COR-L47 (cell line): ENCODE measurements around the gene CFDP1.

Experiments used
- DNase-seq: peaks from one replicate; lab custom pipeline; 2025; lab: John Stamatoyannopoulos, UW

Gene CFDP1

DNA sequence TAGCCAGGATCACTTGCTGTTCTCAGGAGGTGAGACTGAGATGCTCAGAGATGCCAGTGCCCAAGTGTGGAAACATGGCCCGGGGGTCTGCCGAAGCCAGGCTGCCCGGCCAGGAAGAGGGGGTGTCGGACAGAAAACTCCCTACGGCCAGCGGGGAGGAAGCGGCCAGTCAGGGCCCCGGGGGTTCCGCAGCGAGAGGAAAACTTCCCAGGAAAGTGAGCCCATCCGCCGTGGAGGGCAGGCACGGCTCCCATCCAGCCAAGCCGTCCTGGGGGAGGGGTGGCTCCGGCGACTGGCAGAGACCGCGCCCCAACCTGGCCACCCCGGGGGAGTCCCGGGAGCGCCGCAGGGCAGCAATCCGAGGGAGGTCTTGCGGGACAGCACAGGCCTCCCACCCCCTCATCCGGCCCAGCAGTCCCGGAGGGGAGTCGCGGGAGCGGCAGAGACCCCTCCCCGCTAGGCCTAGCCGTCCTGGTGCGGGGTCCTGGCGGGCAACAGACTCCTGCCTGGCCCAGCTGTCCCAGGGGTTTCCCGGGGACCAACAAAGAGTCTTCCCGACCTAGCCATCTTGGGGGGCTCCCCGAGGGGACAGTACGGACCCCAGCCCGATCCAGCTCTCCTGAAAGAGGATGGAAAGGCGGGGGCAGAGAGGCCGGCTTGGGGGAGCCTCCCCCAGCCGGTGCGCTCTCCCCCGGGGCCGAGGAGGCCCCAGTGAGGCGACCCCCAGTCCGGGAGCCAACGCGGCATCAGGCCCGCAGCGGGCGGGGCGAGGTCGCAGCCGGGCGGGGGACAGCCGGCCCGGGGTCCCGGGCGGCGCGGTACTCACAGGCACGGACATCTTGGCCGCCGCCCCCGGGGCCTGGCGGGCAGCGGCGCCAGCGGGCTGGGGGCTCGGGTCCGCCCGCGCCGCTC is 168.0 kb downstream of the CFDP1 start:
- no peak for DNase-seq

DNA sequence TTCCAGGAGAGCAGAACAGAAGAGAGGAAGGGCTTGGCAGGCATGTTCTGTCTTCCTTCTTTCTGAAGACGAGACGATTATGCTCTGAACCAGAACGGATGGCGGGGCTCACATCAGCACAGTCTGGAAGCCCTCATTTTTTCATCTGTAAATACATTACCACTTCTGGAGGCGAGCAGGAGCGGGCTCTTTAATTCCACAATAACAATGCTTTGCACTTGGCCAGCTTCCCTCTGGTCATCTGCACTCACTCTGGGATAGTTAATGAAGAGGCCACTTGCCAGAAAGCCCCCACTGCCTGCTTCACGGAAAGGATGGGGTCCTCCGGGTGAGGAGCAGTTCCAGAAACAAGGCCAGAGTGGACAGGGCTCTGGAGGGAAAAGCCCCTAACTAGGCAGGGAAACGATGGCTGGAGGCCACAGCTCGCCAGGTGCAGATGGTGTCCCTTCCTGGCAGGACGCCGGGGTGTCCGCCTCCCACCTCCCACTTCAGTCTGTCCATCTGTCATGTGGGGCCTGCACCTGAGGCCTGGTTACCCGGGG is 168.8 kb downstream of the CFDP1 start:
- no peak for DNase-seq

DNA sequence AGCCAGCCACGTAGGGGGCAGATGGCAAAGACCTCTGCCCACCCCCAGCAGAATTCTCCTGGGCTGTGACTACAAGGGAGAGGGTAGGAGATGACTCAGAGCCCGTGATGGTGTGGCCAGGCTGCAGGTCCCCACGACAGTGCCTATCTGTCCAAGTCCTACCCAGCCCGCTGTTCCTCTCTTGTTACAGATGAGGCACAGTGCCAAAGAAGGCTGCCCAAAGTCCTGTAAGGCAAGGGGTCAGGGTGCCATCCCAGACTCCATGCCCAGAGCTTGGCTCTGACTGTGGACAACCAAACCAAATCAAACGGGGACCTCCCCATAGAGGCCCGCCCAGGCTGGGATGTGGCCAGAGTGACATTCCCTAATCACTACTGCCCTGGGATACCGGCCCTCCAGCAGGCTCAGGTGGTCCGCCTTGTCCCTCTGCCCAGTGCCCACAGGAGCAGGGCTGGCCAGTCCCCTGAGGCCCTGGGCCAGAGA is 169.3 kb downstream of the CFDP1 start:
- DNase-seq: no peak

DNA sequence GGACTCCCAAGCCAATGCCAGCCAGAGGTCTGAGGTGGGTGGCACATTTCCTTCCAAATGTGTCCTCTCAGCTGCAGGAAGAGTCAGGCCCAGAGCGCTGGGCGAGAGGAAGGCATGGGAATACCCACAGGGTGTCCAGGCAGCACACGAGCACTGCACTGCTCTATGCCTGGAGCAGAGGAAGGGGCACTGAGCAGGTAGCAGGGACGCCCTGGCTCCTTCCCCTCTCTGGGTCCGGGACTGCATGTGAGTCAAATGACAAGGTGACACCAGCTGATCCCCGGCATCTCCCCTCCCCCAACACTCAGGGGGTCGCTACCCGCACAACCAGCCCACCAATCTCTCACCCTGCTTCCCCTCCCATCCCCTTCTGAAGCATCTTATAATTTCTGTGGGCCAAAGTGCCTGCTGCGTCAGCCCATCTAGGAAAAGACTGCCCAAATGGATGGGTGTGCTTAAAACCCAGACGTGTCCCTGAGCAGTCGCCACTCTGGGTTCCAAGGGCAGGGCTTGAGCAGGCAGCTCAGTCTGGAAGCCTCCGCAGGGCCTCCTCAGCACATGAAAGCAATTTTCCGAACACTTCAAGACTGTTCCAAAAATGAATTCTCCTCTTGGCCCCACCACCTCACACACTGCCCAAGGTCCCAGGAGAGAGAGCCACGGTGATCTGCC is 169.9 kb downstream of the CFDP1 start:
- no peak for DNase-seq

DNA sequence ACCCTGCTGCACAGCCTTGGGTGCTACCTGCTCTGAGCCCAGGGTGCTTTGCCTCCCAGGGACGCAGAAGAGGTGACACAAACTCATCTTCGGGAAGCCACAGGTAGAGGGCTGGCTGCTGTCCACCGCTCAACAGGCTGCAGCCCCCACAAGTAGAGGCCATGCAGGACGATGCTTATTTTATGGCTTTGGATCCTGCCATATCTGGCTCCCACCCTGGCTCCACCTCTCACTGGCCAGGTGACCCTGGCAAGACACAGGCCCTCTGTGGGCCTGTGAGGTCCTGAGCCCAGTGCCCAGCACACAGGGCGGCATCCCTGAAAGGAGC is 170.5 kb downstream of the CFDP1 start:
- DNase-seq: no peak

DNA sequence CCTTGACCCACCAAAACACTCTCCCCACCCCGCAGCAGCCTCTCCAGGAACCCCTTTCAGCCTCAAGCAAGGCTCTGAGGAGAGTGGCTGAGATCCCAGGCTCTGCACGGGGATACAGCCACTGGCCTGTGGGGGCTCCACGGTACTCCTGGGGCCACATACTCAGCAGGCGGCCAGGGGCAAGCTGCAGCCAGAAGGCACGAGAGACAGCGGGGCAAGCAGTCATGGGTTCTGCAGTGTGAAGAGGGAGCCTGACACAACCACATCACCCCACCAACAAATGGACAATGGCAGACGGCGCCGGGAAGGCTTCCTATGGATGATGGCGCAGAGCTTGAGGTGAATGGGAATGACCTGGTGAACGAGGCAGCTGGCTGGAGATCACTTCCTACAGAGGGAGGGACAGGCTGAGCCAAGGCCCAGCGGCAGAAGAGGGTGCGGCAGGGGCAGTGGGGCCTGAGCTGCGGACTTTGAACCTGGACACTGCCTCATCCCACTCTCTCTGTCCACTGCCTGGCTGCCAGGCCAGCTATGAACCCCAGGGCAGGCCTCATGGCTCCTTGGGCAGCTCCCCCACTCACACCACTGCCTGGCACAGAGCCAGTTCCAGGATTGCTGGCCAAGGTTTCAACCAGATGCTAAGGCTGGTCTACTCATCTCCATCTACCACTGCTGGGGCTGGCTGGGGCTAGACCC is 171.1 kb downstream of the CFDP1 start:
- DNase-seq: no peak

DNA sequence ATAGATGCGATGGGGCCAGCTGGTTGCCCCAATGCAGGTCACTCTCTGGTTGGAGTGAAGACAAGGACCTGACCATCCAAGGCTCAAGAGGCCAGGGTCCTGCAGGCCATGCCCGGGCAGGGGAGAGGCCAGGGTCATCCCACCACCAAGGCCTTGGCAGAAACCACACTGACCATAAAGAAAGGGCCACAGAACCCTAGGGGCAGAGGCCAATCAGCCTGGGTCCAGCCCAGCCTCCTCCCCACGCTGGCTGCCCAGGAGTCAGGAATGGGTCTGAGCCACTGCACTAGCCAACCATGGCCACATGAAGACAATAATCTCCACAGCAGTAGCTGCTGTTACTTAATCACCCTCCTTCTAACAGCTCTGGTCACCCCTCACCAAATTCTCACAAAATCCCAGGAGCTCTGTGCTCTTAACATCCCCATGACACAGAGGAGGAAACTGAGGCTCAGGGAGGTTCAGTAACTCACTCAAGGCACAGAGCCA is 171.7 kb downstream of the CFDP1 start:
- DNase-seq: no peak

DNA sequence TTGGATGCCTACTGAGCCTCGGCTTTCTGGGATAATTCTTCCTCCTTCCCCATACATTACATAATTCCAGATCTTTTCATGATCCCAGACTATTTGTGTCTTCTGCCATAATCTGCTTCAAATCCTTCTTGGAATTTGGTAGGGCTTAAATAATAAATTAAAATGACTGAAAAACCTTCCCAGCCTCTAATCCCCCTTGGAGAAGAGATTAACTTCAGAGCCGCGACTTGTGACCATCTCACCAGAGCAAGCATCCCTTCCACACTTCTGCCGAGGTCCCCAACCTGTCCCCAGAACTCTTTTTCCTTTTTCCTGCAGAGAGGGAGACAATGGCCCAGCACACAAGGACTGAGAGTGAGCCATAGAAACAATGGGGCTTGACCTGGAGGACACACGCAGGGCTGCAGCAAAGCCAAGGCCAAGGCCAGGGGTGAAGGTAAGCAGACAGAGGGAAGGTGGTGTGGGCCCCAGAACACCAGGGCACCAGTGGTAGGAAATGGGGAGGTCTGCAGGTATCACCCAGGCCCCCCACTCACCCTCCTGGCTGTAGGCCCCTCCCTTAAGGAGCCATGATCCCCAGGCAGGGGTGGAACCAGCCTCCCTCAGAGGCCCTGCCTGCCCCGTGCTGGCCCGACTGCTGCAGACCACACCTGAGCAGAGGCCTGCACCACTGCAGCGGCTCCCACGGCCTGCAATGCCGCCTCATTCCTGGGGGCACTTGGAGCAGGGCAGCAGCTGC is 172.3 kb downstream of the CFDP1 start:
- no peak for DNase-seq

DNA sequence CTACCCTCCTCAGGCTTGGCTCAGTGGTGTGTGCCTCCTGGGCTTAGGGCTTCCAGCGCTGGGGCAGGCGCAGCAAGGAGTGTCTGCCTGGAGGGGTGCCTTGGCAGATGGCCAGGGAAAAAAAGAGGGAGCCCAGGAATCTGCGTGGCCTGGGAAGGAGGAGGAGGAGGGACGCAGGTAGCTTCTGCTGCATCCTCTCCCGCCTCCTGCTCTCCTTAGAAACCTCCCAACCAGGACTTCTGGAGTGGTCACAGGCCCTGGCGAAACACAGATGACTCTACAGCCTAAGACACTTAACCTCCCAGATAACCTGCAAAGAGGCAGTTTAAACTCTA is 174.5 kb downstream of the CFDP1 start:
- DNase-seq: no peak

DNA sequence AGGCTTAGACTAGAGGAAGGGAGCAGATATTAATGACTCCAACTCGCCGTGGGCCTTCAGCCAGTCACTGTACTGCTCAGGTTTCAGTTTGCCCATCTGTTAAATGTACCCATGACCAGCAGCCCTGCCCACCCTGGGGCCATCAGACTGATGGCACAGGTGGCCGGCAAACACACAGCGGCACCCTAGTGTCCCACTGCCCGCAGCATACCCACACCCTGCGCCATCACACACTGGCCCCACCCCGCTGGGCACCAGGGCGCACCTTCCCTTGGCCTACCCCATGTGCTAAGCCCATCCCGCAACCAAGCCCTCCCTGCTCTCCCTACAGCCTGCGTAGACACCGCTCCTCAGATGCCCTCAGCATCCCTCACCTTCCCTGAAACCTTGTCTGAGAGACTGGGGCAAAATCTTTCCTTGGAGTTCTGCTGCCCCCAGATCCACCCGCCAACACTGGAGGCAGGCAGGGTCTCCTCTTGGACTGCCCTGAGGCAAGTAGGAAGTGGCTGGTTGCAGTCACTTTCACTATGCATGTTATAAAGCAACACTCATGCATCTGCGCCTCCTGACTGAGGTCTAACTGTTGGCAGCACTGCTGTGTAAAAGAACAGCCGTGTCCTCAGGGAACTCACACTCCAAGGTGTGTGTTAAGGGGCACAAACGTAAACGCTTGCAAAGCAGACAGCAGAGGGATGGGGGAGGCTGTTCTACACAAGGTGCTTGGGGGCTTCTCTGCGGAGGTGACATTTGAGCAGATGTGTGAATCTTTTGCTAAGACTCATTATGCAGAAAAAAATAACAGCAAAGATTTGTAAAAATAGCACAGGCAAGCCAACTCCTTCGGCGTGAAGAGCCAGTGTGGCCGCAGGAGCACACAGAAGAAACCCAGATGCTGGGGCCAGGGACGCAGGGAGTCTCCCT is 175.2 kb downstream of the CFDP1 start:
- no peak for DNase-seq

DNA sequence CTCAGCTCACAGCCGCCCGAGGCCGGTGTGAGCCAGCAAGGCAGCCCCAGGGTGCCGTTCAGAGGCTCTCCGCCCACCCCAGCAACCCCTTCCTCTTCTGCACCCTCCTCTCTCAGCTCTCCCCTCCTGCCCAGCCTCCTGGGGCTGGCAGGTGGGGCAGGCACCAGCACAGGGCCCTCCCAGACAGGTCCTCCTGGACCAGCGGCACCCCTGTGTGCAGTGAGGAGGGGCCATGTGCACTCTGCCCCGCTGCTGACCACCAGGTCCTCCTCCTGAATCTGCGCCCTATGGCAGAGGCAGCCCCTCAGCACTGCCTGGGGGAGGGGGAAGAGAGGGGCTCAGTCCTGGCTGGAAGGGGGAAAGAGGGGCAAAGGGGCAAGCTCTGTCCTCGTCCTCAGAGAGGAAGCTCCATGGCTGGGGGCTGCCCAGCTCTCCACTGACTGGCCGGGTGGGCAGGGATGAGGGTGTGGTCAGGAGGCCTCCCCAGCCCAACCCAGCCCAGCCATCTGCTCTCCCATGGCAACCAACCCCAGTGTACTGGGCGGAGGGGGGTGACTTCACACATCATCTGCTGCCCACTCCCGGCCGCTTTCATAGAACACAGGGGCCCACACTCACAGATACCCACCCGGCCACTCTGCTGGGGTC is 176.5 kb downstream of the CFDP1 start:
- DNase-seq: peak; percentile 82

DNA sequence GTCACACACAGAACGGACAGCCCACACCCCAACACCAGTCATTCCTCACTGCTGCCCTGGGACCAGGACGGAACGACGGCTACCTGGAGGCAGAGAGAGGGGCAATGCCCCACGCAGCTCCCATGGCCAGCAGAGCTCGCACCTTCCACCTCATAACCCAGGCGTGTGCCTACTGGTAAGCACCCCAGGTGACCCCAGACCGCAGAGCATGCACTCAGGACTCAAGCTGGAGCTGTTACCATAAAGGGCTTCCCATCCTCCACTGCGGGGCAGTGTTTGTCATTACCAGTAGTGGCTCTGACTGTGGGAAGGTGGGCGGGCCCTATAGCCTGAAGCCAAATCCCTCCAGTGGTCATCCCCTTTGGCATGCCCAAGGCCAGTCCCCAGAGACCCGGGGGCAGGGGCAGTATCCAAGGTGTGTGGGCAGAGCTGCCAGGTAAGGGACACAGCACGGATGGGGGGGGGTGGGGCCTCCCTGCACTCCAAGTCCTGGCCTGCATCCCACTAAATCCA is 177.2 kb downstream of the CFDP1 start:
- DNase-seq: no peak

DNA sequence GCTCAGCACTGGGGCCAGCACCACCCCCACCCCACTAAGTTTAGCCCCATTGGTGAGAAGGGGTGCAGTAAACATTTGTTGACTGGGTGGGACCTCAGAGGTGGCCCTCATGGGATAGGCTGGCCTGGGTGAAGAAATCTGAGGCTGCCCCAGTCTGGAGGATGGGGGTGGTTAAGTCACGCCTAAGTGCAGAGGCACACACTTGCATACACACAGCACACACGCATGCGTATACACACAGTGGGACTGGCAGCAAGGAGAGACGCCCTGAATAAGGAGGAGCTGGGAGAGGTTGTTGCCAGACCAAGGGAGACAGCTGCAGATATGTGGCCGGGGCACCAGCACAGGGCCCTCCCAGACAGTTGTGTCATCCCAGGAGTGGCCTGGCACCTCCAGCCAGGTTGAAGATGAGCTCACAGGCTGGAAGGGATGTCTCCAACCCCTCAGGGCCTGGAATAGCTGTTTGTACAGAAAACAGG is 178.9 kb downstream of the CFDP1 start:
- no peak for DNase-seq

DNA sequence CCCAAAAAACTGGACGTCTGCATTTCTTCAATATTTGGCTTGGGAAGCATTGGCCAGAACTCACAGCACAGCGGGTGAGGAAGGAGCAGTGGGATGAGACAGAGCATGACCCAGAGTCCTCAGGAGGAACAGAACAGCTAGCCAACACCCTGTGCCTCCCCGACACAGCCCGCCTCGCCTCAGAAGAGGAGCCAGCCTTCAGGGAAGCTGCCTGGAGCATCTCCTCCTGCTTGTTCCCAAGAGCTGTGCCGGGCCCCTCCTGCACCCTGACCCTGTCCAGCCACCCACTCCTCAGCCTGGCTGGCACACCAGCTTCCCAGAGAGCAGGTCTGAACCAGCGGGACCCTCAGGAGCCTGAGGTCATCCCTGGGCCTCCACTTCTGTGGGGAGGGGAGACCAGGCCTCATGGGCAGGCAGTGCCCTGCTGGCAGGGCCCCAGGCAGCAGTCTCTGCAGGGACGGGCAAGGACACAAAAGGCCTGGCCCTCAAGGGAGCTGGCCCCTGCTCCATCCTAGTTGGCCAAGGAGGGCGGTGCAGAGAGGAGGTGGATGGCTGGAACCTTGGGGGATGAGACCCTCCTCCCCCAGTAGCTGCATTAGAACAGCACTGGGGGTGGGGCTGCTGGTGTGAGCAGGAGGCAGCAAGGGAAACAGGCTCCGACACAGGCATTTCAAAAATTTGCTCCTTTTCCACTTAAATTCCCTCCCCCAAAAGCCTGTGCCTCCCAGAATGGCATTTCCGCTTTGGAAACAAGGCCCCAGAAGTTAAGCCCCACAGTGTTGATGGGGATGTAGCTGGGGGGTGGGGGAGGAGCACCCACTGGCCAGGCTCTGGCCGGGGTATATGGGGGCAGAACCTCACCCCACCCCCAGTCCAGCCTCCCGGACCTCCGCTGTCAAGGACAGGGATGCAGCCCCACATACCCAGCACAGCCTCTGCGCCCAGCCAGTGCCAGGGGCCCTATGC is 180.1 kb downstream of the CFDP1 start:
- no peak for DNase-seq

DNA sequence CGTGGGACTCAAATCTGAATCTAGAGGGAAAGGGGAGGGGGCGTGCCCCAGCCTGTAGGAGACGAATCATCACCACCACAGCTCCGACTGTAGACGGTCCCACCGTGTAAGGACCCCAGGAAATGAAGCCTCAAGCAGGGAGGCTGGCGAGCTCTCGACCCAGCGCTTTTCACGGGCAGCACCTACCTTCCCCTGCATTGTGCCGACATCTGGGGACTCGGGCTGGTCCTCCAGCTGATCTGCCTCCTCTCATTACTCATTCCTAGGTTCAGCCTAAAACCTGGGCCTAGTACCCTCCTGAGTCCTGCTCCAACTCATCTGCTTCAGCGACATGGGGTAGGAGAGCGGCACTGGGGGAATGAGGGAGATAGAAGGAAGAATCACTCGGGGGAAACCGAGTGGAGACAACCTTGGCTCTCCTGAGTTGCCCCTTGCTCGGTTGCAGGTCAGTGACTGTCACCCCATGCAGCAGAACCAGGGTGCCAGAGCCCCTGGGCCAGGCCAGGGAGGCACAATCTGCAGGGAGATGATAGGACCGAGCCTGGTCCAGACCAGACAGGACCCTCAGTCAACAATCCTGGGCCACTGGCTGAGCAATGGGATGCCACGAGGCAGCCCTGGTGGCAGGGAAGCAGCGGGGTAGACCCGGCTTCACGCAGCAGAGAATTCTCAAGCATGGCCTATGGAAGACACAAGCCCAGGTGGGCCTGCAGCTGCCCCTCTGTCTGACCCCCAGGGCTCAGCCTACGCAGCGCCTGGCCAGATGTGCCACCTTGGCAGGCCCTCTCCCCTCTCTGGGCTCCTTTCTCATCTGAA is 181.0 kb downstream of the CFDP1 start:
- DNase-seq: no peak

DNA sequence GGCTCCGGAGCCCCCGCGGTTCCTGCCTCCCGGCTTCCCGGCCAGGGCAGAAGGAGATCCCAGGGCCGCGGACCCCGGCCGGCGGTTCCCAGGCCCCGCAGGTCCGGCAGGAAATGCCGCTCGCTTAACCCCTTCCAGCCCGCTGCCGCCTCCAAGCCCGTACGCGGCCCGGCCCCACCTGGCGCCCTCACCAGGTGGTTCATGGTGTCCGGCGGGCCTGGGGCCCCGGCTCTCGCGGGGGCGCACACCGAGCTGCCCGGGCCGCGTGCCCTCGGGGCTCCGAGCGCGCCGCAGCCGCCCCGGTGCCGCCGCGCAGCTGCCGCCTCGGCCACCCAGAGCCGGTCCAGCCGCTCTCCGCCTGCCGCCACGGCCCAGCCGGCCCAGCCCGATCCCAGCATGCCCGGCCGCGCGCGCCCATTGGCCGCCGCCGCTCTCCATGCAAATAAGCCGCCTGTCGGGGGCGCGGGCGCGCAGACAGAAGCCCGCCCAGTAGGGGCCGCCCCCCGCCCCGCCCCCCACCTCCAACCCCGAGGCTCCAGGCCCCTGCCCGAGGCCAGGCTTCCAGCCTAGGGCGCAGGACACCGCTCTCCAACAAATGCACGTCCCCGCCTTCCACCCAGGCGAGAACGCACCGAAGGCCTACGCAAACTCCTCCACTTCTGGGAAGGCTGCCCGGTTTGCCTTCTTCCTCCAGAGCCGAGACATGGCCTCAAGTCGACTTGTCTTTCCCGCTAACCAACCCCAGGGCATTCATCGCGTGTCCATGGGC is 181.8 kb downstream of the CFDP1 start, which contains the start of gene BCAR1:
BCAR1 (minus strand) TSS at position 345 of the 769 bp plus-strand sequence; CDS start at position 203, 142 bp downstream.
- DNase-seq: peak; percentile 82

DNA sequence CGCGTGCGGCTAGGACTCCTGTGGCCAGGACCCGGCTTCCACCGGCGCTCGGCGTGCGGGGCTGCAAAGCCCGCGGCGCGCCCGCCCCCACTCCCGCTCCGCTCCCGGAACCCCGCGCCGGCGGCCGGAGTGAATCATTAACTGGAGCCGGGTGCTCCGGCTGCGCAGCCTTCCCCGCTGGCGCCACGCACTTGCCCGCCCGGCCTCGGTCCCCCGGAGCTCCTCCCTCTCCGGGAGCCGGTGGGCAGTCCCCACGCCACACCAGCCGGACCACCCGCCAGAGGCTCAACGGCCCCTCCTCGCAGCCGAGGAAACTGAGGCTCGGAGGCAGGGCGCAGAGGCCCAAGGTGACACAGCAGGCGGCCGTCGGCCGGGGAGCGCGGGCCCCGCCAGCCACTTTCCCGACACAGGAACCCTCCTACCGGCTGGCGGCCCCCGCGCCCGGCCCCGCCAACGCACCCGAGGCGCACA is 182.5 kb downstream of the CFDP1 start:
- no peak for DNase-seq
